Psoas muscle (tissue), 8 donors: ENCODE measurements around the gene MRPL43. TPM values are rescaled to one million over a fixed set of nuclear protein-coding genes. Genes with fewer than 3 reads are reported as not detected.
"Not testable (repeated sequence)": the region's sequence is repeated elsewhere in the genome, so short reads cannot be mapped to it uniquely, and the experiment has no call there.

Experiments used
- ATAC-seq, 4 donors: fragments of 200-7000 bp; cut with Tn5 transposase; one replicate each; pipeline ENCODE4 v1.9.1; 2020; ENCODE audit warnings: moderate library complexity in 3 of 4, mild to moderate bottlenecking in 2 of 4
- DNase-seq, 2 donors: peaks; one replicate each; pipeline ENCODE4 v3.0.0-alpha.2; 2020
- H3K27ac ChIP-seq: fragments of 200-600 bp; one replicate; pipeline ENCODE4 v1.8.0; 2022
- H3K27me3 ChIP-seq, 3 donors: fragments of 200-600 bp in 1 of 3; one replicate each; pipeline versions ENCODE4 v1.6.1 to v1.8.0; 2013 to 2022; ENCODE audit warnings: low read length in 2 of 3, mild to moderate bottlenecking in 2 of 3, moderate library complexity in 1 of 3; ENCODE audit not compliant: insufficient read depth in 3 of 3
- H3K36me3 ChIP-seq, 2 donors: fragments of 200-600 bp in 1 of 2; one replicate each; pipeline versions ENCODE4 v1.6.1 to v1.8.0; 2013 to 2022; ENCODE audit warnings: low read depth in 1 of 2, mild to moderate bottlenecking in 1 of 2, moderate library complexity in 1 of 2; ENCODE audit not compliant: insufficient read depth in 1 of 2
- H3K4me1 ChIP-seq: fragments of 200-600 bp; one replicate; pipeline ENCODE4 v1.8.0; 2022
- H3K4me3 ChIP-seq: fragments of 200-600 bp; one replicate; pipeline ENCODE4 v1.8.0; 2022; ENCODE audit warnings: mild to moderate bottlenecking
- H3K9me3 ChIP-seq: fragments of 200-600 bp; one replicate; pipeline ENCODE4 v1.8.0; 2022
- WGBS, 3 donors: extraction: QIAGEN DNeasy Blood & Tissue Kit; methylation state at CpG; one replicate each; pipeline versions ENCODE4 v1.1.6 to v1.1.7; 2013; 5-methylcytosine and 5-hydroxymethylcytosine counted together
- intact Hi-C, 2 donors: fragments of 100-400 bp; cut with DNase I; formaldehyde crosslinking; loops; one replicate each; pipeline versions ENCODE4 v1.11.0 to v1.14.2; 2022
- polyA plus RNA-seq, 3 donors: library from polyadenylated mRNA; stranded (reverse); fragments of 200-250 nt; gene quantifications; one replicate each; pipeline ENCODE4 v1.2.3, GENCODE V29; 2013
- total RNA-seq, 4 donors: library from RNA; stranded (reverse); fragmentation: NEBNext Ultra II Directional in 2 of 4; extraction: Animal tissue kit (Norgen Biotek cat#: 25700) in 2 of 4; gene quantifications; one replicate each; pipeline versions ENCODE4 v1.2.1 to v1.2.4, GENCODE V29; 2021 to 2023
- TF ChIP-seq, protein P1 (sequence below): fragments of 200-600 bp; IDR thresholded peaks from one replicate; pipeline ENCODE4 v1.8.0; 2022; ENCODE audit warnings: antibody characterized with exemption
- donor health status: healthy with polysubstance abuse.
- donor health status: DM: no; HTN: no; CAD: no; lungs with moderate emphysema.
- donor health status: Bipolar disorder and iron deficiency.
- donor health status: healthy.
- donor health status: DM: yes; HTN: yes; CAD: no.
- donor health status: DM: no; HTN: no; CAD: no.
- donor health status: DM: no; HTN: no; CAD: no.
- donor health status: DM: yes; HTN: yes; CAD: no.

The MRPL43 gene
- total and polyA plus RNA-seq, 7 donors: 56.6 to 159 (median 90.1) TPM

DNA sequence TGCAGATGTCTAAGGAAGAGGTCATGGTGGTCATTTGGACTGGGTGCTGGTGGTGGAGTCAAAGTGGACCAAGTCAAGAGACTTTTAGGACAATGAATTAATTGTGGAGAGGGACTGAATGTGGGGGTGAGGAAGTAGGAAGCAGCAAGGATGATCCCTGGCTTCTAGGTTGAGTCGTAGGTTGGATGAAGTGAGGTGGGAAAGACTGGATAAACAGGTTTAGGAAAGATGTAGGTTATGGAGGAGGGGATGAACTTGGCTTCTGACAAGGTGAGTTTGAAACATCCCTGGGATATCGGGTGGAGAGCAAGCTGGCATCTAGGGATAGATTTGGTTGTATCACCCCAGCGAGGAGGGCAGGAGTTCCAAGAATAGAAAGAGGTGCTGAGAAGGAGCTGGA, 10.4 kb downstream of the MRPL43 start:
- H3K9me3 ChIP-seq: no peaks in the 10 kb centered on the region
- no peaks in the 10 kb centered on the region for H3K27me3 ChIP-seq
- H3K36me3 ChIP-seq: peaks cover 0 to 38% of the 10 kb centered on the region in 2 donors
- intact Hi-C loops: no loop called here
- no peak overlapping the region for H3K27ac ChIP-seq
- ATAC-seq (no peak), DNase-seq (no peak)
- WGBS, 3 donors: 79 to 83% (median 80%) methylated on average over 3 of the region's 3 CpGs
- no peak overlapping the region for H3K4me3 ChIP-seq
- TF ChIP-seq, protein P1, sequence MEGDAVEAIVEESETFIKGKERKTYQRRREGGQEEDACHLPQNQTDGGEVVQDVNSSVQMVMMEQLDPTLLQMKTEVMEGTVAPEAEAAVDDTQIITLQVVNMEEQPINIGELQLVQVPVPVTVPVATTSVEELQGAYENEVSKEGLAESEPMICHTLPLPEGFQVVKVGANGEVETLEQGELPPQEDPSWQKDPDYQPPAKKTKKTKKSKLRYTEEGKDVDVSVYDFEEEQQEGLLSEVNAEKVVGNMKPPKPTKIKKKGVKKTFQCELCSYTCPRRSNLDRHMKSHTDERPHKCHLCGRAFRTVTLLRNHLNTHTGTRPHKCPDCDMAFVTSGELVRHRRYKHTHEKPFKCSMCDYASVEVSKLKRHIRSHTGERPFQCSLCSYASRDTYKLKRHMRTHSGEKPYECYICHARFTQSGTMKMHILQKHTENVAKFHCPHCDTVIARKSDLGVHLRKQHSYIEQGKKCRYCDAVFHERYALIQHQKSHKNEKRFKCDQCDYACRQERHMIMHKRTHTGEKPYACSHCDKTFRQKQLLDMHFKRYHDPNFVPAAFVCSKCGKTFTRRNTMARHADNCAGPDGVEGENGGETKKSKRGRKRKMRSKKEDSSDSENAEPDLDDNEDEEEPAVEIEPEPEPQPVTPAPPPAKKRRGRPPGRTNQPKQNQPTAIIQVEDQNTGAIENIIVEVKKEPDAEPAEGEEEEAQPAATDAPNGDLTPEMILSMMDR: no peak
- H3K4me1 ChIP-seq: no peaks in the 10 kb centered on the region

GRCh38 chr10:100975397-100975796, 11.9 kb downstream of the MRPL43 start:
- peak in 1 of 2 donors; percentile 9 for DNase-seq
- H3K9me3 ChIP-seq, H3K27ac ChIP-seq, H3K4me3 ChIP-seq, H3K27me3 ChIP-seq, H3K4me1 ChIP-seq, intact Hi-C loops, ATAC-seq: not testable (repeated sequence)
- WGBS, 3 donors: 82 to 84% (median 84%) methylated on average over 8 of the region's 8 CpGs
- H3K36me3 ChIP-seq: peaks cover 0 to 23% of the 10 kb centered on the region in 2 donors

- intact Hi-C loops: no loop called here
- H3K4me1 ChIP-seq: peaks cover 6% of the 10 kb centered on the region
- no peak overlapping the region for H3K27ac ChIP-seq
- no peaks in the 10 kb centered on the region for H3K27me3 ChIP-seq
- DNase-seq (peak in 1 of 2 donors; percentile 8), ATAC-seq (no peak)
- TF ChIP-seq, protein P1: no peak
- H3K9me3 ChIP-seq: no peaks in the 10 kb centered on the region
- no peak overlapping the region for H3K4me3 ChIP-seq
- H3K36me3 ChIP-seq: no peaks in the 10 kb centered on the region
- WGBS, 3 donors: 89 to 90% (median 90%) methylated on average over 6 of the region's 6 CpGs
Observed at GRCh38 chr10:100972904-100973535, 14.3 kb downstream of the MRPL43 start.

- no peaks in the 10 kb centered on the region for H3K27me3 ChIP-seq
- intact Hi-C loops: no loop called here
- ATAC-seq (no peak), DNase-seq (peak in 1 of 2 donors; percentile 12)
- TF ChIP-seq, protein P1: no peak
- no peak overlapping the region for H3K4me3 ChIP-seq
- 77 to 81% (median 80%) methylated on average over 13 of the region's 13 CpGs for WGBS, 3 donors
- H3K36me3 ChIP-seq: no peaks in the 10 kb centered on the region
- H3K9me3 ChIP-seq: no peaks in the 10 kb centered on the region
- H3K27ac ChIP-seq: no peak overlapping the region
- H3K4me1 ChIP-seq: peaks cover 6% of the 10 kb centered on the region
Observed at GRCh38 chr10:100972115-100972903, 15.0 kb downstream of the MRPL43 start.
